Cardiac muscle cell (in vitro differentiated cells and primary cell): ENCODE measurements around the gene KLRC2. TPM values are rescaled to one million over a fixed set of nuclear protein-coding genes. Genes with fewer than 3 reads are reported as not detected.
"Not testable (repeated sequence)": the region's sequence is repeated elsewhere in the genome, so short reads cannot be mapped to it uniquely, and the experiment has no call there.

Experiments
- DNase-seq, 2 donors: peaks; one replicate each; pipeline versions ENCODE4 v3.0.0 to v3.0.0-alpha.2; 2010 to 2017; ENCODE audit warnings: low read depth in 1 of 2, low spot score in 1 of 2
- H3K27ac ChIP-seq: fragments of 200-600 bp; sonication (generic); 2 replicates; pipeline ENCODE4 v1.5.1; 2016
- H3K27me3 ChIP-seq: fragments of 200-600 bp; sonication (generic); 2 replicates; pipeline ENCODE4 v1.6.0; 2016; ENCODE audit warnings: control low read depth
- H3K36me3 ChIP-seq: fragments of 200-600 bp; sonication (generic); 2 replicates; pipeline ENCODE4 v1.5.1; 2016; ENCODE audit warnings: control low read depth
- H3K4me1 ChIP-seq: fragments of 200-600 bp; sonication (generic); 2 replicates; pipeline ENCODE4 v1.8.1; 2017; ENCODE audit warnings: low read depth, mild to moderate bottlenecking, mixed run types
- H3K4me3 ChIP-seq: fragments of 200-600 bp; sonication (generic); 2 replicates; pipeline ENCODE4 v1.5.1; 2016; ENCODE audit warnings: mild to moderate bottlenecking
- H3K9me3 ChIP-seq: fragments of 200-600 bp; sonication (generic); 2 replicates; pipeline ENCODE4 v1.5.1; 2017; ENCODE audit warnings: low read depth, mild to moderate bottlenecking, control low read depth
- CTCF ChIP-seq: IDR thresholded peaks from 2 replicates; pipeline ENCODE4 v1.5.1; 2012; ENCODE audit warnings: low read depth, mild to moderate bottlenecking, low read length
- polyA plus RNA-seq: library from polyadenylated mRNA; unstranded; fragments of >200 nt; fragmentation: Nextera tagmentation; extraction: Ambion mirVana; gene quantifications from 2 replicates; pipeline ENCODE4 v1.2.1, GENCODE V29; 2016
- total RNA-seq: library from RNA; depleted of rRNA; stranded (reverse); fragments of >200 nt; gene quantifications from 2 replicates; pipeline ENCODE4 v1.2.3, GENCODE V29; 2016

KLRC2 gene
- total and polyA plus RNA-seq, 2 experiments from 2014 or later: not detected

- Histone ChIP-seq H3K27me3 (no peaks in the 10 kb centered on the region), H3K4me3 (no peak overlapping the region), H3K4me1 (no peaks in the 10 kb centered on the region), H3K27ac (no peak overlapping the region), H3K36me3 (no peaks in the 10 kb centered on the region), H3K9me3 (no peaks in the 10 kb centered on the region)
- TF ChIP-seq CTCF: no peak
- no peak for DNase-seq
Observed at GRCh38 chr12:10393291-10393690, 42.5 kb downstream of the KLRC2 start.

- Histone ChIP-seq H3K4me1 (no peaks in the 10 kb centered on the region), H3K27ac (no peak overlapping the region), H3K4me3 (no peak overlapping the region), H3K9me3 (no peaks in the 10 kb centered on the region), H3K27me3 (no peaks in the 10 kb centered on the region), H3K36me3 (no peaks in the 10 kb centered on the region)
- no peak for TF ChIP-seq CTCF
- peak in 1 of 2 donors; percentile 99 for DNase-seq
Observed at GRCh38 chr12:10392394-10392930, 43.3 kb downstream of the KLRC2 start.

- not testable (repeated sequence) for DNase-seq, H3K27ac ChIP-seq, H3K36me3 ChIP-seq, H3K4me1 ChIP-seq, H3K27me3 ChIP-seq, H3K9me3 ChIP-seq, H3K4me3 ChIP-seq
Observed at GRCh38 chr12:10390991-10391390, 44.8 kb downstream of the KLRC2 start.

- Histone ChIP-seq H3K4me1 (no peaks in the 10 kb centered on the region), H3K9me3 (no peaks in the 10 kb centered on the region), H3K27ac (no peak within 1 kb of the TSS), H3K36me3 (no peaks in the 10 kb centered on the region), H3K4me3 (no peak within 1 kb of the TSS), H3K27me3 (no peaks in the 10 kb centered on the region)
- DNase-seq: no peak
- TF ChIP-seq CTCF: no peak
Observed at GRCh38 chr12:10389904-10390303, 45.9 kb downstream of the KLRC2 start, which contains the start of gene KLRK1. Gene KLRK1 (minus strand): TSS chr12:10390041. CDS start chr12:10388810, 1,231 bp downstream.

GRCh38 chr12:10388624-10389413, 47.0 kb downstream of the KLRC2 start:
- H3K27ac ChIP-seq: no peak overlapping the region
- no peaks in the 10 kb centered on the region for H3K9me3 ChIP-seq
- no peaks in the 10 kb centered on the region for H3K27me3 ChIP-seq
- no peak overlapping the region for H3K4me3 ChIP-seq
- DNase-seq: no peak
- H3K36me3 ChIP-seq: no peaks in the 10 kb centered on the region
- no peaks in the 10 kb centered on the region for H3K4me1 ChIP-seq
- TF ChIP-seq CTCF: no peak

- H3K4me3 ChIP-seq, H3K27ac ChIP-seq, H3K36me3 ChIP-seq, DNase-seq, H3K27me3 ChIP-seq, H3K4me1 ChIP-seq, H3K9me3 ChIP-seq: not testable (repeated sequence)
Observed at GRCh38 chr12:10387498-10387897, 48.3 kb downstream of the KLRC2 start.
